GM20431 (cell line): Measurements from ENCODE around the gene TTLL12.

Source experiments
- in situ Hi-C: fragments of 300-500 bp; cut with MseI, MboI; formaldehyde crosslinking; loops from one replicate; pipeline ENCODE4 v1.15.0; 2020; ENCODE audit warnings: low sequenced_read_pairs; ENCODE audit not compliant: unreplicated experiment

TTLL12 gene

DNA sequence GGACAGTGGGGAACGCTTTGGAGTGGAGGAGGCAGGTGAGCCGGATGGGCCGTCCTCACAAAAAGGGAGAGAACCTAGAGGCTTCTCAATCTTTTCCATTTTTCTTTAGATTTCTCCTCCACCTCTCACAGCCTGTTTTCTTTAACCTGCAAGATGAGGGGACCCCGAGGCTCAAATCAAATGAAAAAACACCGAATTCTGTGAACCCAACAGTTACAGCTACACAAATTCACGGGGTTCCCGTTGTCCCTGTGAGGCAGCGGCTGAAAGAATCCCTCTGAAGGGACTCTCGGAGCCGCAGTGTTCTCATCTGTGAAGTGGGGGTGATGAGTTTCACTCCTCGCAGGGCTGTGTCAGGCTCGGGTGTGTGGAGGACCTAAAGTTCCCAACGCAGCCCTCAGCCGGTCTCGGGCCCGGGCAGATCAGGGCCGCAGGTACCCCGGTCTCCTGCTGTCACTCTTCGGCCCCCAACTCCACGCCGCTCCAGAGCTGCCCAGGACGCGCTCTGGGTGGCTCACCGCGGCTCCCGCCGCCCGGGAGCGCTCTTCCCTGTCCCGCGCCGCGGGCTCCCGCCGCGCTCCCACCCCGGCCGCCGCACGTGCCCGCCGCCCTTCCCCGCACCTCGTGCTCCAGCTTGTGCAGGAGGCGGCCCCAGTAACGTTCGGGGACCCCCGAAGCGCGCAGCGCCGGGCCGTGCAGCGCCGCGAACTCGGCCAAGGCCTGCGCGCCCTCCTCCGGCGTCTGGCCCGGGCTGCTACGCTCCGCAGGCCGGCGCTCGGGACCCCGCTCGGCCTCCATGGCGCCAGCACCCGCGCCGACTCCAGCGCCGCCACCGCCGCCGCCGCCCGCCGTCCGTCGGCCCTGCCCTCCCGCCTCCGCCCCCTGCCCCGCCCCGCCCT lies at the start of gene TTLL12:
Gene TTLL12, minus strand, starts transcription at position 863 of the 899 bp plus-strand sequence. Its CDS starts 65 bp downstream, at position 798.
- in situ Hi-C loops, result no loop called here

DNA sequence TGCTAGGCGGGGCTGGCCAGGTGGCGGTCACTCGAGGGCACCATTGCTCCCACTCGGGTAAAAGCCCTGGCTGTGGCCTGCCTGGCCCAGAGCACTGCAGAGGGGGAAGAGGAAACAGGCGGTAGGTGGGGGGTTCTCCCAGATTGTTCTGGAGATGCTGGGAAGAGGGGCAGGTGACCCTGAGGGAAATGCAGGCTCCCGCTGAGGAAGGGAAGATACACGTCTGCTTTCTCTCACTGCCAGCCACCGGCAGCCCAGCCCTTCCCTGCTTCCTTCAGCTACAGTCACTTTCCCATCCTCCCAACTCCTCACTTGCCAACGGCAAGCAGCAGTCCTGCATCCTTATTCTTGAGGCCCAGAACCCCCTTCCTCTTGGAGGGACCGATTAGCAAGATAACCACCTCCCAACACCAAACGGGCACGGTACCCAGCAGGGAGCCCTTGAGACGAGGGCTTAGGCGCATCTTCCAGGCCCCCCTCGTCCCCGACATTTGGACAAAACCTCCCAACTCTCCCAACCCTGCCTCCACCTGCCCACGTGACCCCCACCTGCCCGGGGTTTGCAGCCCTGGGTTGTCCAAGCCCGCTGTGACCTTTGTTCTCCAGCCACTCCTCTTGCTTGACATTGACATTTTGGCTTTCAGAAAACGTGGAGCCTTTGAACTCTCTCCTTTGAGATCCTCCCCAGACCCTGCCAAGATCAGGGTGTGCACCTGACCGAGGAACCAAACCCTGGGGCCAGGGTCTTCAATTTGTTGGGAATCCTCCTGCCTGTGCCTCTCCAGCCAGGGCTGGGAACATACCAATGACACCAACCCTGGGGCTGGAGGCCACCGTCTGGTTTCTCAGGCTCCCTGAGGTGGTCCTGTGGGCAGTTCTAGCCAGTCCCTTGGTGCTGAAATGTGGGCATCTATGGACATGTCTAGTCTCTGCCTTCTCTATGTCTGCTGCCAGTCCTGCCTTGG lies 48.8 kb upstream of the TTLL12 start:
- in situ Hi-C loops, result no loop called here

DNA sequence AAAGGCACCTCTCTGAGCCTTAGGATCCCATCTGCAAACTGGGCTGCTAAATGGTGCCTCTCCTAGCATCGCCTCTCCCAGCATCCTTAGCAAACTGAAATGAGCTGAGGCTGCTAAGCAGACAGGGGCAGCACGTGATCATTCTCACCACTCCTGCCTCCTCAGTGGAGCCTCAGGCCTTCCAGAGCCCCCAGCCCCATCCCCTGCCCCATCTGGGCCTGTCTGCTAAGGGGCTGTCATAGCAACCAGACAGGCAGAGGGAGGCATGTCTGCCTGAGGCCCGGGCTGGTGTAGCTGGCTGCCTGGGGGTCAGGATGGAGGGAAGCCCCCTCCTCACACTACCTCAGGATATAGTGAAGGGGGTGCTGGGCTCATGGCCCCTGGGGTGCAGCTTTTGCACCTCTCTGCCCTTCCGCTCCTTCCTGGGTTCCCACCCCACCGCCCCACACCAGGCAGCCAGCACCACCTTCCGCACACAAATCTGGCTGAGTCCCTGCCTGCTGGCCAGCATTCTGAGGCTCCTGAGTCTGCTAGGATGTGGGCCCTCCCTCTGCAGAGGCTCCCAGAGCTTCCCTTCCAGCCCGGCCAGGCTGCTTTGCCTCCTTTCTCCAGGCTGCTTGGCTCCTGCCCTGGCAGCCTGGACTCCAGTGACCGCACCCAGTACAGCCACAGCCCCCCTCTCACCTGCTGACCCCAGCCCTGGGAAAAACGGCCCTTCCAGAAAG lies 47.5 kb upstream of the TTLL12 start:
- in situ Hi-C loops, result no loop called here

DNA sequence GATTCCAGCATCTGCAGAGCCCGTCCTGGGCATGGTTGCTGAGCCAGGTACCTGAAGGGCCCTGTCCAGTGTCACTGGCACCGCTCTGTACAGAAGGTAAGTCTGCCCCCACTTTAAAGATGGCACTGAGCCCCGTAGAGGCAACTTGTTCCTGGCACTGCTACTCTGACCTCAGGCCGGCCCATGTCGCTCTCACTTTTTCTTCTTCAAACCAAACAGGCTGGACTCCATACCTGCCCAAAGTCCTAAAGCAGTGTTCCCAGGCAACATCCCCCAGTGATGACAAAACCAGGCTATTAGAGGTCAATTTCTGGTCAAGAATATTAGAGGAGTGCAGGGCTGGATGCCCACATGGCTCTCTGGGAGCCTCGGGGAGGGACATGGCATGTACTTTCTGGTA lies 46.6 kb upstream of the TTLL12 start:
- in situ Hi-C loops, result no loop called here

- in situ Hi-C loops, result no loop called here
Measured at GRCh38 chr22:43232445-43232844, 45.5 kb upstream of the TTLL12 start.

- in situ Hi-C loops, result no loop called here
Measured at GRCh38 chr22:43231724-43232034, 44.7 kb upstream of the TTLL12 start.

DNA sequence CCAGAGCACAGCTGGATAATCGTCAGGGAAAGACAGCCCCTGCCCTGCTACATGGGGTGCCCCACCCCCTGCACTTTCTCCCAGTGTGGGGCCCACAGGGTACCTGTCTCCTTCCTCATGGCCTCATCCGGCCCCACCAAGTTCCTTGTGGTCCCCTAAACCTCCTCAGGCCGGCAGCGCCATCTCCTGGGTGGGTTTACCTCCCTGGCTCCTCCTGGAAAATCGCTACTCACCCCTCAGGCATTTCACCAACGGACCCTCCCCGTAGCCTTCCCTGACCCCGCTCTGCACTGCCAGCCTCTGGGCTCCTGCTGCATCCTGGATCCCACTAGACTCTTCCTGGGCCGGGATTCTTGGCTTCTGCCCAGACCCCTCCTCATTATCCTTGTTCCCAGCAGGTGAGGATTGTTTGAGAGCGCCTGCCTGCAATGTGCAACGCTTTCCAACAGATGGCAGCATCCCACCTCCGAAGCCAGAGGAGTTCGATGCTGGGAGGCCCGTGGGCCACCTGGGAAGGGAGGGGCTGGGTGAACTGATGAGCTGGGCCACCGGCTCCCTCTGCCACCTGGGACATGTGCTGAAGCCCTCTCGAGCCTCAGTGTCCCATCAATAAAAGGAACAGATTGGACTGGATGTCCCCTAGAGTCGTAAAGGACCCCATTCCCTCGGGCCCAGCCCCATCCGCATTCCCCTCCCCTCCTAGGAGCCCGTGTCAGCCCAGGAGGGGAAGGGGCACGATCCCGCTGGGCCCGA lies 44.2 kb upstream of the TTLL12 start:
- in situ Hi-C loops, result no loop called here

DNA sequence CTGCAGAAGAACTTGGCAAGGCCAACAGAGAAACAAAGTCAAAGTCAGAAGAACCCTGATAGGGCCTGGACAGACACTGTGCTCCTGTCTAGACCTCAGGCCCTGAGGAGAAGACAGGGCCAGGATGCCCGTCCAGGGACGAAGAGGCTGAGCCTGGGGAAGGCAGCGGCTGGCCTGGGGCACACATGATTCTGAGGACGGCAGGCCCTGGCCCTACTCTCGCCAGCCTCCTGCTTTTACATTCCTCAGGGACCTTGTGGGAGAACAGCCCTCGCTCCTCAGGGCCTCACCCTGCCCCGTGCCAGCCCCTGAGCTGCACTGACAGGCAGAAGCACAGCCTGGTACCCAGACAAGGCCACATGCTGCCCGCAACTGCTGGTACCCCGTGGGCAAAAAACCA lies 43.6 kb upstream of the TTLL12 start:
- in situ Hi-C loops, result no loop called here

DNA sequence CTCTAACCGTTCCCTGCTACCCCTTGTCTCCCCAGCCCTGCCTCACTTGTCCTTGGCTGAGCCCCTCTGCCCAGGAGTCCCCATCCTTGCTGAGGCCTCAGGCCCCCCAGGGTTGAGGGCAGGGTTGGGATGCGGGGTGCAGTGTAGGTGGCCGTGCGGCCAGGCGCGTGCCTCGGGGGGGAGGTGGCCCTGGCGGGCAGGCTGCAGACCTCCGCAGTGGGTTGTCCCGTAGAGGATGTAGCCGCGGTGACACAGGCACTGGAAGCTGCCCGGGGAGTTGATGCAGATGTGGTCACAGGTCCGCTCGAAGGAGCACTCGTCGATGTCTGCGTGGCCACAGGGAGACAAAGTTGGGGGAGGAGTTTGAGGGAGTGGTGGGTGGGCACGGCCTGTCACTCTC lies 41.9 kb upstream of the TTLL12 start:
- in situ Hi-C loops, result loop anchor here (10.0 kb wide), 1 partner anchor 126 kb away; no protein-coding TSS in a partner anchor

GRCh38 chr22:43228330-43228729 lies 41.4 kb upstream of the TTLL12 start:
- in situ Hi-C loops, result loop anchor here (10.0 kb wide), 1 partner anchor 126 kb away; no protein-coding TSS in a partner anchor

DNA sequence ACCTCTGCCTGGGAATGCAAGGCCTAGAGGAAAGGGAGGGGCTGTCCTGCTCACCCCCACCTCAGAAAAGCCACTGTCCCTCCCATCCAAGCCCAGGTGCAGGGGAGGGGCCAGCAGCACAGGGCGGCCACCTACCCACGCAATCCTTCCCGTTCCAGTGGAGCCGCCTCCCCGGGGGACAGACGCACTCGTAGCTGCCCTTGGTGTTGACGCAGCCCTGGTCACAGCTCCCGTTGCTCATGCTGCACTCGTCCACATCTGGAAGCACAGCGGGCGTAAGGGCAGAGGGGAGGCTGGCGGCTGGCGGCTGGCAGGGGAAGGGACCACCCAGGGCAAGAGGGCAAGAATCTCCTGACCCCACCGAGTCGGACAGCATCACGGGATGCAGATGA lies 40.3 kb upstream of the TTLL12 start:
- in situ Hi-C loops, result loop anchor here (10.0 kb wide), 1 partner anchor 128 kb away; no protein-coding TSS in a partner anchor

DNA sequence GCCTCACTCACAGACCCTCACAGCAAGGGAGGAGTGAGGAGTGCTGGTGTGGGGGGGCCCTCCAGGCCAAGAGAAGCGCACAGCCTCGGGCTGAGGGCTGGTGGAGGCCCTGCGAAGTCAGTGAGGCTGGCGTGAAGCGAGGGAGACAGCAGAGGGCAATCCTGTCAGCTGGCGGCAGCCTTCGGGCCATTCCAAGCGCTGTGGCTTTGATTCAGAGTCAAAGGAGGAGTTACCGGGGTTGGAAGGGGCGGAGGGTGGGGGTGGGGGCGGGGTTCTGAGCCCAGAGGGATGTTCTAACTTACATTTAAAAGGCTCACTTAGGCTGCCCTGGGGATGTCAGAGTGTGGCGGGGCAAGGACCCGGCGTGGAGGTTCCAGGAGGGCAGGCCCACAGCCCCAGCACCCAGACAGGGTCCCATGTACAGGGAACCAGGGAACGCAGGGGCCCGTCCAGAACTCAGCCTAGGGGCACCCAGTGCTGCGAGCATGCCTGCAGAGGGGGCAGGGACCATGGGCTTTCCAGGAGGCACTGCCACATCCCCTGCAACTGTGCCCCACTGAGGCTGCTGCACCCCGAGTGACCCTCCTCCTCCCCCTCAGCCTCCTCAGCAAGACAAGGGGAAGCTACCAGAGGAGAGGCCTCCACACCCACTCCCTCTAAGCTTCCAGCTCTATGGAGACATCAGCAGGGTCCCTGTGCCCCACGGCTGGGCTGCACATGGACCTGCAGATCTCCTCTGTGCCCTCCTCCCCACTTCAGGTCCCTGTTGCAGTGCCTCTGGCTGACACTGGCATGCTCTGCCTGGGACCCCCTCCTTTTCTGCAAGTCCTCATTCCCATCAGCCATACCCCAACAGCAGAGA lies 39.7 kb upstream of the TTLL12 start:
- in situ Hi-C loops, result loop anchor here (10.0 kb wide), 1 partner anchor 128 kb away; no protein-coding TSS in a partner anchor

- in situ Hi-C loops, result loop anchor here (10.0 kb wide), 1 partner anchor 129 kb away; no protein-coding TSS in a partner anchor
Measured at GRCh38 chr22:43225609-43226008, 38.7 kb upstream of the TTLL12 start.

DNA sequence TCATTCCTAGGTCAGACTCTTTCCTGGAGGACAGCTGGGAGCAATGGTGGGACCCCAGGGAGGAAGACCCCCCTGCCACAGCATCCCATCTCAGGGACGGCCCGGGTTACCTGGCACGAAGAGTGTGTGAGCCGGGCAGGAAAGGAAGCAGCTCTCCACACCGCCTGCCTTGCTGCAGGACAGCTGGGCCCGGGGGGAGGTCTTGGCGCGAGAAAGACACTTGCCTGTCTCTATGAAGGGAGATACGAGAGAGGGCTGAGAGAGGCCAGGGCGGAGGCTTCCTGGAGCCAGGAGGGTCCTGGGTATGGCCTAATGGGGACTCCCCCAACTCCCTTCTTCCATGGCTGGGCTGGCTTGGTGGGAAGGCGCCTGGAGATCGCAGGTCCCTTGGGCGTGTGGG lies 36.1 kb upstream of the TTLL12 start:
- in situ Hi-C loops, result loop anchor here (10.0 kb wide), 1 partner anchor 132 kb away; no protein-coding TSS in a partner anchor

- in situ Hi-C loops, result loop anchor here (10.0 kb wide), 1 partner anchor 133 kb away; no protein-coding TSS in a partner anchor
Measured at GRCh38 chr22:43222262-43222661, 35.3 kb upstream of the TTLL12 start.

GRCh38 chr22:43220625-43221380 lies 33.9 kb upstream of the TTLL12 start:
- in situ Hi-C loops, result loop anchor here (10.0 kb wide), 1 partner anchor 134 kb away; no protein-coding TSS in a partner anchor

GRCh38 chr22:43218786-43219185 lies 31.9 kb upstream of the TTLL12 start:
- in situ Hi-C loops, result no loop called here
